IMR-90 (cell line): ENCODE results near the gene RCBTB1. TPM values are rescaled to one million over a fixed set of nuclear protein-coding genes. Genes with fewer than 3 reads are reported as not detected.

ENCODE experiments used
- ATAC-seq: fragments of 200-7000 bp; cut with Tn5 transposase; 2 replicates; pipeline ENCODE4 v1.9.1; 2020; ENCODE audit warnings: low read depth, mild to moderate bottlenecking, moderate library complexity
- BruUV-seq: library from RNA; stranded (reverse); fragments of 400-500 nt; replicated peaks from 2 replicates; lab custom pipeline; 2021; lab: Mats Ljungman, UMichigan
- CTCF ChIA-PET: fragments of 300-600 bp; formaldehyde crosslinking; extraction: SDS; loops from one replicate; lab custom pipeline; 2021; ENCODE audit warnings: antibody characterized with exemption; lab: Yijun Ruan, JAX
- POLR2A ChIA-PET: fragments of 300-600 bp; sonication (Branson Sonifier 250); formaldehyde crosslinking; loops from one replicate; lab custom pipeline; 2022; ENCODE audit warnings: antibody characterized with exemption; ENCODE audit not compliant: unreplicated experiment; lab: Charles Lee
- DNase-seq: peaks from one replicate; pipeline ENCODE4 v3.0.0; 2013
- H2AFZ ChIP-seq: replicated peaks from 2 replicates; pipeline ENCODE3; 2013; ENCODE audit warnings: low read length, mild to moderate bottlenecking; ENCODE audit not compliant: poor library complexity
- H2AK5ac ChIP-seq: 2 replicates; pipeline ENCODE4 v1.6.1; 2013; ENCODE audit warnings: low read depth, low read length, inconsistent platforms
- H2AK9ac ChIP-seq: replicated peaks from 2 replicates; pipeline ENCODE3; 2013; ENCODE audit warnings: mild to moderate bottlenecking, low read depth, low read length, moderate library complexity; ENCODE audit not compliant: poor library complexity
- H2BK120ac ChIP-seq: 2 replicates; pipeline ENCODE4 v1.6.1; 2013; ENCODE audit warnings: low read depth, low read length, inconsistent platforms
- H2BK15ac ChIP-seq: 3 replicates; pipeline ENCODE4 v1.6.1; 2013; ENCODE audit warnings: low read depth, low read length, inconsistent platforms
- H2BK20ac ChIP-seq: 2 replicates; pipeline ENCODE4 v1.6.1; 2013; ENCODE audit warnings: low read depth, mild to moderate bottlenecking, inconsistent platforms, low read length, moderate library complexity
- H2BK5ac ChIP-seq: 2 replicates; pipeline ENCODE4 v1.6.1; 2013; ENCODE audit warnings: mild to moderate bottlenecking, low read depth, low read length, inconsistent platforms; ENCODE audit not compliant: poor library complexity, severe bottlenecking
- H3K14ac ChIP-seq: replicated peaks from 2 replicates; pipeline ENCODE4 v1.6.1; 2013; ENCODE audit warnings: low read depth, low read length, inconsistent platforms
- H3K18ac ChIP-seq: 2 replicates; pipeline ENCODE4 v1.6.1; 2013; ENCODE audit warnings: low read depth, low read length, control low read depth
- H3K23ac ChIP-seq: 2 replicates; pipeline ENCODE4 v1.6.1; 2013; ENCODE audit warnings: low read depth, low read length, inconsistent platforms
- H3K27ac ChIP-seq: 2 replicates; pipeline ENCODE4 v1.5.1; 2013; ENCODE audit warnings: mild to moderate bottlenecking, control low read depth, low read length; ENCODE audit not compliant: insufficient read depth
- H3K27me3 ChIP-seq: 2 replicates; pipeline ENCODE4 v1.6.1; 2013; ENCODE audit warnings: low read length; ENCODE audit not compliant: control insufficient read depth, insufficient read depth
- H3K36me3 ChIP-seq: 2 replicates; pipeline ENCODE4 v1.6.1; 2013; ENCODE audit warnings: low read length, mixed read lengths; ENCODE audit not compliant: control insufficient read depth, insufficient read depth
- H3K4ac ChIP-seq: 2 replicates; pipeline ENCODE4 v1.6.1; 2013; ENCODE audit warnings: low read depth, low read length, inconsistent platforms
- H3K4me1 ChIP-seq: 2 replicates; pipeline ENCODE4 v1.6.1; 2013; ENCODE audit warnings: low read length, mixed read lengths; ENCODE audit not compliant: control insufficient read depth, insufficient read depth
- H3K4me2 ChIP-seq: 2 replicates; pipeline ENCODE4 v1.6.1; 2013; ENCODE audit warnings: low read depth, mild to moderate bottlenecking, control low read depth, low read length, moderate library complexity
- H3K4me3 ChIP-seq: 2 replicates; pipeline ENCODE4 v1.5.1; 2013; ENCODE audit warnings: low read depth, mild to moderate bottlenecking, control low read depth, low read length, moderate library complexity; ENCODE audit not compliant: insufficient read depth
- H3K56ac ChIP-seq: 2 replicates; pipeline ENCODE4 v1.6.1; 2013; ENCODE audit warnings: low read length, inconsistent platforms; ENCODE audit not compliant: insufficient read depth; ENCODE audit errors: extremely low read depth
- H3K79me1 ChIP-seq, 2 experiments: 2 replicates each; pipeline ENCODE4 v1.6.1; 2013; ENCODE audit warnings: low read length in 2 of 2, inconsistent platforms in 1 of 2, low read depth in 1 of 2
- H3K9ac ChIP-seq: 2 replicates; pipeline ENCODE4 v1.6.1; 2013; ENCODE audit warnings: low read depth, low read length, control low read depth
- H3K9me1 ChIP-seq: 2 replicates; pipeline ENCODE4 v1.6.1; 2013; ENCODE audit warnings: low read length, inconsistent platforms; ENCODE audit not compliant: insufficient read depth
- H3K9me3 ChIP-seq: 2 replicates; pipeline ENCODE4 v1.6.1; 2013; ENCODE audit warnings: low read length; ENCODE audit not compliant: control insufficient read depth, insufficient read depth
- H4K20me1 ChIP-seq: 2 replicates; pipeline ENCODE4 v1.6.1; 2013; ENCODE audit warnings: low read length, inconsistent platforms; ENCODE audit not compliant: insufficient read depth
- H4K5ac ChIP-seq: 2 replicates; pipeline ENCODE4 v1.6.1; 2013; ENCODE audit warnings: mild to moderate bottlenecking, low read depth, low read length, control low read depth
- H4K8ac ChIP-seq, 2 experiments: 2 replicates each; pipeline ENCODE4 v1.6.1; 2013; ENCODE audit warnings: low read depth in 2 of 2, low read length in 2 of 2, control low read depth in 1 of 2, inconsistent platforms in 1 of 2
- H4K91ac ChIP-seq: 2 replicates; pipeline ENCODE4 v1.6.1; 2013; ENCODE audit warnings: low read depth, low read length, inconsistent platforms; ENCODE audit not compliant: insufficient read depth
- CEBPB ChIP-seq: IDR thresholded peaks from 2 replicates; pipeline ENCODE4 v1.6.1; 2012; ENCODE audit warnings: low read depth, low read length, improper control_type of control experiment
- CHD1 ChIP-seq: IDR thresholded peaks from 2 replicates; pipeline ENCODE4 v1.6.1; 2012; ENCODE audit warnings: low read depth, low read length, improper control_type of control experiment
- FOS ChIP-seq: fragments of 150-350 bp; IDR thresholded peaks from 2 replicates; pipeline ENCODE4 v1.6.1; 2016; ENCODE audit warnings: low read depth, low read length
- MAFK ChIP-seq: IDR thresholded peaks from 2 replicates; pipeline ENCODE4 v1.6.1; 2012; ENCODE audit warnings: low read depth, low read length, improper control_type of control experiment
- MAZ ChIP-seq: IDR thresholded peaks from 2 replicates; pipeline ENCODE4 v1.6.1; 2012; ENCODE audit warnings: low read depth, mild to moderate bottlenecking, low read length, improper control_type of control experiment, moderate library complexity, borderline replicate concordance
- NFE2L2 ChIP-seq: fragments of 150-350 bp; IDR thresholded peaks from 2 replicates; pipeline ENCODE4 v1.6.1; 2016; ENCODE audit warnings: low read depth, mild to moderate bottlenecking, low read length
- POLR2A ChIP-seq: IDR thresholded peaks from 2 replicates; pipeline ENCODE4 v1.6.1; 2012; ENCODE audit warnings: mild to moderate bottlenecking, low read depth, low read length
- RAD21 ChIP-seq: IDR thresholded peaks from 2 replicates; pipeline ENCODE4 v1.6.1; 2012; ENCODE audit warnings: low read length, improper control_type of control experiment
- RFX5 ChIP-seq: IDR thresholded peaks from 2 replicates; pipeline ENCODE4 v1.8.0; 2012; ENCODE audit warnings: low read depth, mild to moderate bottlenecking, low read length, moderate library complexity
- WGBS, 2 experiments: methylation state at CpG; one replicate each; pipeline versions ENCODE4 v1.1.5 to v1.1.7; 2013; ENCODE audit warnings: missing lambda C conversion rate in 2 of 2; ENCODE audit not compliant: insufficient read length in 1 of 2; ENCODE audit errors: extremely low coverage in 2 of 2; 5-methylcytosine and 5-hydroxymethylcytosine counted together
- dilution Hi-C: fragments of 300-500 bp; cut with HindIII; formaldehyde crosslinking; loops from one replicate; pipeline ENCODE4 v1.14.3; 2018; ENCODE audit warnings: low sequenced_read_pairs; ENCODE audit not compliant: unreplicated experiment
- in situ Hi-C: fragments of 300-500 bp; cut with MboI; formaldehyde crosslinking; loops from 3 replicates; pipeline ENCODE4 v1.14.3; 2019; ENCODE audit warnings: low sequenced_read_pairs, inconsistent platforms, mixed read lengths
- intact Hi-C: fragments of 100-400 bp; cut with micrococcal nuclease; formaldehyde crosslinking; loops from 2 replicates; pipeline ENCODE4 v1.10.0; 2022
- polyA plus RNA-seq, 3 experiments: library from polyadenylated mRNA; depleted of rRNA; stranded (reverse); fragments of >200 nt; gene quantifications; 2 replicates each; pipeline ENCODE4 v1.2.3, GENCODE V29; 2012; ENCODE audit warnings: low replicate concordance in 1 of 3
- total RNA-seq: library from RNA; depleted of rRNA; stranded (reverse); fragments of >200 nt; gene quantifications from 2 replicates; pipeline ENCODE4 v1.2.3, GENCODE V29; 2012
- TF ChIP-seq, protein P1 (sequence below): conservative IDR thresholded peaks from 2 replicates; pipeline ENCODE4 v1.5.1; 2012; ENCODE audit warnings: mild to moderate bottlenecking, low read depth, low read length, improper control_type of control experiment
- TF ChIP-seq, protein P2 (sequence below): fragments of 150-350 bp; IDR thresholded peaks from 2 replicates; pipeline ENCODE4 v1.6.1; 2016; ENCODE audit warnings: low read depth, mild to moderate bottlenecking, low read length, moderate library complexity, borderline replicate concordance
- TF ChIP-seq, protein P3 (sequence below): fragments of 150-350 bp; IDR thresholded peaks from 2 replicates; pipeline ENCODE4 v1.6.1; 2017; ENCODE audit warnings: mild to moderate bottlenecking, antibody characterized with exemption, low read length, low read depth

RCBTB1 gene
- total and polyA plus RNA-seq, 2 of the 4 experiments (the other 2 are of a cell fraction): 11.3 to 11.6 TPM

DNA sequence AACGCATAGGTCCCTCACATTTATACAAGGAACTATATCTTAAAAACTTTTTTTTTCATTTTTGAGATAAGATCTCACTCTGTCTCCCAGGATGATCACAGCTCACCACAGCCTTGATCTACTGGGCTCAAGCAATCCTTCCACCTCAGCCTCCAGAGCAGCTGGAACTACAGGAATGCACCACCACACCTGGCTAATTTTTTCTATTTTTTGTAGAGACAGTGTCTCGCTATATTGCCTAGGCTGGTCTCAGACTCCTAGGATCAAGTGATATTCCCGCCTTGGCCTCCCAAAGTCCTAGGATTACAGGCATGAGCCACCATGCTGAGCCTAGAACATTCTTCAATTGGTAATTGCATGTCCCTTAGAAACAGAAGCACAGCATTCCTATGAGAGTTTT is 41.7 kb downstream of the RCBTB1 start:
- Histone ChIP-seq H3K27ac (no peak overlapping the region), H3K9me3 (no peaks in the 10 kb centered on the region), H4K20me1 (no peaks in the 10 kb centered on the region), H2BK5ac (no peak overlapping the region), H3K4me2 (no peak overlapping the region), H3K9me1 (peaks cover 4% of the 10 kb centered on the region; the same call in 1 of the 2 replicates), H3K79me1 (no peaks in the 10 kb centered on the region; a peak in 1 of 4 replicates), H3K9ac (no peak overlapping the region), H3K14ac (no peak overlapping the region), H3K18ac (no peak overlapping the region), H2AK9ac (no peak overlapping the region), H2BK20ac (no peak overlapping the region), H2BK120ac (no peak overlapping the region), H2AK5ac (no peak overlapping the region), H3K4me1 (no peaks in the 10 kb centered on the region), H4K5ac (no peak overlapping the region), H3K4ac (no peak overlapping the region), H4K8ac (no peak overlapping the region), H3K4me3 (no peak overlapping the region), H3K23ac (no peak overlapping the region), H3K36me3 (peaks cover 21% of the 10 kb centered on the region), H2BK15ac (no peak overlapping the region), H3K27me3 (no peaks in the 10 kb centered on the region), H3K56ac (no peak overlapping the region), H4K91ac (no peak overlapping the region), H2AFZ (no peak overlapping the region)
- 95% methylated on average over 3 of the region's 3 CpGs; no CpG with 5 or more reads in 1 of the 2 experiments for WGBS, 2 experiments
- BruUV-seq: no TSS peak
- intact Hi-C loops: no loop called here
- POLR2A ChIA-PET: no interaction called here
- CTCF ChIA-PET: no interaction called here
- ATAC-seq (no peak), DNase-seq (no peak)
- in situ Hi-C loops: no loop called here
- dilution Hi-C loops: no loop called here
- no peak for TF ChIP-seq NFE2L2
- no peak for TF ChIP-seq CEBPB
- TF ChIP-seq CHD1: no peak
- TF ChIP-seq FOS: no peak
- TF ChIP-seq RFX5: no peak
- TF ChIP-seq MAFK: no peak
- TF ChIP-seq, protein P1, sequence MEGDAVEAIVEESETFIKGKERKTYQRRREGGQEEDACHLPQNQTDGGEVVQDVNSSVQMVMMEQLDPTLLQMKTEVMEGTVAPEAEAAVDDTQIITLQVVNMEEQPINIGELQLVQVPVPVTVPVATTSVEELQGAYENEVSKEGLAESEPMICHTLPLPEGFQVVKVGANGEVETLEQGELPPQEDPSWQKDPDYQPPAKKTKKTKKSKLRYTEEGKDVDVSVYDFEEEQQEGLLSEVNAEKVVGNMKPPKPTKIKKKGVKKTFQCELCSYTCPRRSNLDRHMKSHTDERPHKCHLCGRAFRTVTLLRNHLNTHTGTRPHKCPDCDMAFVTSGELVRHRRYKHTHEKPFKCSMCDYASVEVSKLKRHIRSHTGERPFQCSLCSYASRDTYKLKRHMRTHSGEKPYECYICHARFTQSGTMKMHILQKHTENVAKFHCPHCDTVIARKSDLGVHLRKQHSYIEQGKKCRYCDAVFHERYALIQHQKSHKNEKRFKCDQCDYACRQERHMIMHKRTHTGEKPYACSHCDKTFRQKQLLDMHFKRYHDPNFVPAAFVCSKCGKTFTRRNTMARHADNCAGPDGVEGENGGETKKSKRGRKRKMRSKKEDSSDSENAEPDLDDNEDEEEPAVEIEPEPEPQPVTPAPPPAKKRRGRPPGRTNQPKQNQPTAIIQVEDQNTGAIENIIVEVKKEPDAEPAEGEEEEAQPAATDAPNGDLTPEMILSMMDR: no peak
- TF ChIP-seq, protein P2, sequence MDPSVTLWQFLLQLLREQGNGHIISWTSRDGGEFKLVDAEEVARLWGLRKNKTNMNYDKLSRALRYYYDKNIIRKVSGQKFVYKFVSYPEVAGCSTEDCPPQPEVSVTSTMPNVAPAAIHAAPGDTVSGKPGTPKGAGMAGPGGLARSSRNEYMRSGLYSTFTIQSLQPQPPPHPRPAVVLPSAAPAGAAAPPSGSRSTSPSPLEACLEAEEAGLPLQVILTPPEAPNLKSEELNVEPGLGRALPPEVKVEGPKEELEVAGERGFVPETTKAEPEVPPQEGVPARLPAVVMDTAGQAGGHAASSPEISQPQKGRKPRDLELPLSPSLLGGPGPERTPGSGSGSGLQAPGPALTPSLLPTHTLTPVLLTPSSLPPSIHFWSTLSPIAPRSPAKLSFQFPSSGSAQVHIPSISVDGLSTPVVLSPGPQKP: no peak
- TF ChIP-seq, protein P3, sequence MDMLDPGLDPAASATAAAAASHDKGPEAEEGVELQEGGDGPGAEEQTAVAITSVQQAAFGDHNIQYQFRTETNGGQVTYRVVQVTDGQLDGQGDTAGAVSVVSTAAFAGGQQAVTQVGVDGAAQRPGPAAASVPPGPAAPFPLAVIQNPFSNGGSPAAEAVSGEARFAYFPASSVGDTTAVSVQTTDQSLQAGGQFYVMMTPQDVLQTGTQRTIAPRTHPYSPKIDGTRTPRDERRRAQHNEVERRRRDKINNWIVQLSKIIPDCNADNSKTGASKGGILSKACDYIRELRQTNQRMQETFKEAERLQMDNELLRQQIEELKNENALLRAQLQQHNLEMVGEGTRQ: no peak
- TF ChIP-seq RAD21: no peak
- TF ChIP-seq MAZ: no peak
- no peak for TF ChIP-seq POLR2A
